ENCODE measurements around the gene ANTXRL. TPM values are rescaled to one million over a fixed set of nuclear protein-coding genes. Genes with fewer than 3 reads are reported as not detected.

The ANTXRL gene
- total and polyA plus RNA-seq, 2 experiments from 2014 or later: not detected

- H3K4me1 ChIP-seq (ENCODE audit: insufficient read depth): no peaks in the 10 kb centered on the region
- no peaks in the 10 kb centered on the region for H4K20me1 ChIP-seq (replicated peaks; ENCODE audit: insufficient read depth)
- no peaks in the 10 kb centered on the region; the same call in 2 of the 3 replicates for H3K9me3 Mint-ChIP-seq
- H3K27ac Mint-ChIP-seq: no peak overlapping the region
- no peaks in the 10 kb centered on the region for H3K36me3 Mint-ChIP-seq (ENCODE audit: low read depth)
- DNase-seq (ENCODE audit: low spot score) (no peak), ATAC-seq (no peak)
- no peaks in the 10 kb centered on the region for H3K9me2 ChIP-seq (ENCODE audit: insufficient read depth)
- no peaks in the 10 kb centered on the region for H3K27me3 ChIP-seq (ENCODE audit: insufficient read depth)
- no peaks in the 10 kb centered on the region for H3K36me3 ChIP-seq (ENCODE audit: insufficient read depth)
- H3K27me3 Mint-ChIP-seq (ENCODE audit: insufficient read depth, low read depth, poor library complexity): peaks cover 12% of the 10 kb centered on the region
- H3K27ac ChIP-seq (ENCODE audit: low read depth): no peak overlapping the region
- TF ChIP-seq CREB1 (CRISPR knock-in tag; IDR thresholded peaks at IDR 0.05; ENCODE audit: low read depth) (no peak), ZNF114 (CRISPR knock-in tag; IDR thresholded peaks at IDR 0.05) (no peak), EZH2 (IDR thresholded peaks at IDR 0.05; ENCODE audit: low read depth, unreplicated experiment) (no peak), ETS1 (IDR thresholded peaks at IDR 0.05) (no peak), CTCF (conservative IDR thresholded peaks at IDR 0.05; ENCODE audit: low read depth in 2 of 2) (no peak), EZH2phosphoT487 (IDR thresholded peaks at IDR 0.05; ENCODE audit: unreplicated experiment) (no peak), STAT1 (IDR thresholded peaks at IDR 0.05; ENCODE audit: unreplicated experiment) (no peak), ZNF331 (CRISPR knock-in tag; IDR thresholded peaks at IDR 0.05; ENCODE audit: low read depth) (no peak), POLR2AphosphoS5 (IDR thresholded peaks at IDR 0.05; ENCODE audit: low read depth) (no peak), JUNB (IDR thresholded peaks at IDR 0.05; ENCODE audit: unreplicated experiment) (no peak), NANOG (IDR thresholded peaks at IDR 0.05; ENCODE audit: borderline replicate concordance) (no peak)
- TF ChIP-seq, protein P1, sequence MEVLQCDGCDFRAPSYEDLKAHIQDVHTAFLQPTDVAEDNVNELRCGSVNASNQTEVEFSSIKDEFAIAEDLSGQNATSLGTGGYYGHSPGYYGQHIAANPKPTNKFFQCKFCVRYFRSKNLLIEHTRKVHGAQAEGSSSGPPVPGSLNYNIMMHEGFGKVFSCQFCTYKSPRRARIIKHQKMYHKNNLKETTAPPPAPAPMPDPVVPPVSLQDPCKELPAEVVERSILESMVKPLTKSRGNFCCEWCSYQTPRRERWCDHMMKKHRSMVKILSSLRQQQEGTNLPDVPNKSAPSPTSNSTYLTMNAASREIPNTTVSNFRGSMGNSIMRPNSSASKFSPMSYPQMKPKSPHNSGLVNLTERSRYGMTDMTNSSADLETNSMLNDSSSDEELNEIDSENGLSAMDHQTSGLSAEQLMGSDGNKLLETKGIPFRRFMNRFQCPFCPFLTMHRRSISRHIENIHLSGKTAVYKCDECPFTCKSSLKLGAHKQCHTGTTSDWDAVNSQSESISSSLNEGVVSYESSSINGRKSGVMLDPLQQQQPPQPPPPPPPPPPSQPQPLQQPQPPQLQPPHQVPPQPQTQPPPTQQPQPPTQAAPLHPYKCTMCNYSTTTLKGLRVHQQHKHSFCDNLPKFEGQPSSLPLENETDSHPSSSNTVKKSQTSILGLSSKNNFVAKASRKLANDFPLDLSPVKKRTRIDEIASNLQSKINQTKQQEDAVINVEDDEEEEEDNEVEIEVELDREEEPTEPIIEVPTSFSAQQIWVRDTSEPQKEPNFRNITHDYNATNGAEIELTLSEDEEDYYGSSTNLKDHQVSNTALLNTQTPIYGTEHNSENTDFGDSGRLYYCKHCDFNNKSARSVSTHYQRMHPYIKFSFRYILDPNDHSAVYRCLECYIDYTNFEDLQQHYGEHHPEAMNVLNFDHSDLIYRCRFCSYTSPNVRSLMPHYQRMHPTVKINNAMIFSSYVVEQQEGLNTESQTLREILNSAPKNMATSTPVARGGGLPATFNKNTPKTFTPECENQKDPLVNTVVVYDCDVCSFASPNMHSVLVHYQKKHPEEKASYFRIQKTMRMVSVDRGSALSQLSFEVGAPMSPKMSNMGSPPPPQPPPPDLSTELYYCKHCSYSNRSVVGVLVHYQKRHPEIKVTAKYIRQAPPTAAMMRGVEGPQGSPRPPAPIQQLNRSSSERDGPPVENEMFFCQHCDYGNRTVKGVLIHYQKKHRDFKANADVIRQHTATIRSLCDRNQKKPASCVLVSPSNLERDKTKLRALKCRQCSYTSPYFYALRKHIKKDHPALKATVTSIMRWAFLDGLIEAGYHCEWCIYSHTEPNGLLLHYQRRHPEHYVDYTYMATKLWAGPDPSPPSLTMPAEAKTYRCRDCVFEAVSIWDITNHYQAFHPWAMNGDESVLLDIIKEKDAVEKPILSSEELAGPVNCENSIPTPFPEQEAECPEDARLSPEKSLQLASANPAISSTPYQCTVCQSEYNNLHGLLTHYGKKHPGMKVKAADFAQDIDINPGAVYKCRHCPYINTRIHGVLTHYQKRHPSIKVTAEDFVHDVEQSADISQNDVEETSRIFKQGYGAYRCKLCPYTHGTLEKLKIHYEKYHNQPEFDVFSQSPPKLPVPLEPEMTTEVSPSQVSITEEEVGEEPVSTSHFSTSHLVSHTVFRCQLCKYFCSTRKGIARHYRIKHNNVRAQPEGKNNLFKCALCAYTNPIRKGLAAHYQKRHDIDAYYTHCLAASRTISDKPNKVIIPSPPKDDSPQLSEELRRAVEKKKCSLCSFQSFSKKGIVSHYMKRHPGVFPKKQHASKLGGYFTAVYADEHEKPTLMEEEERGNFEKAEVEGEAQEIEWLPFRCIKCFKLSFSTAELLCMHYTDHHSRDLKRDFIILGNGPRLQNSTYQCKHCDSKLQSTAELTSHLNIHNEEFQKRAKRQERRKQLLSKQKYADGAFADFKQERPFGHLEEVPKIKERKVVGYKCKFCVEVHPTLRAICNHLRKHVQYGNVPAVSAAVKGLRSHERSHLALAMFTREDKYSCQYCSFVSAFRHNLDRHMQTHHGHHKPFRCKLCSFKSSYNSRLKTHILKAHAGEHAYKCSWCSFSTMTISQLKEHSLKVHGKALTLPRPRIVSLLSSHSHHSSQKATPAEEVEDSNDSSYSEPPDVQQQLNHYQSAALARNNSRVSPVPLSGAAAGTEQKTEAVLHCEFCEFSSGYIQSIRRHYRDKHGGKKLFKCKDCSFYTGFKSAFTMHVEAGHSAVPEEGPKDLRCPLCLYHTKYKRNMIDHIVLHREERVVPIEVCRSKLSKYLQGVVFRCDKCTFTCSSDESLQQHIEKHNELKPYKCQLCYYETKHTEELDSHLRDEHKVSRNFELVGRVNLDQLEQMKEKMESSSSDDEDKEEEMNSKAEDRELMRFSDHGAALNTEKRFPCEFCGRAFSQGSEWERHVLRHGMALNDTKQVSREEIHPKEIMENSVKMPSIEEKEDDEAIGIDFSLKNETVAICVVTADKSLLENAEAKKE (CRISPR knock-in tag; IDR thresholded peaks at IDR 0.05): no peak
- TF ChIP-seq, protein P2, sequence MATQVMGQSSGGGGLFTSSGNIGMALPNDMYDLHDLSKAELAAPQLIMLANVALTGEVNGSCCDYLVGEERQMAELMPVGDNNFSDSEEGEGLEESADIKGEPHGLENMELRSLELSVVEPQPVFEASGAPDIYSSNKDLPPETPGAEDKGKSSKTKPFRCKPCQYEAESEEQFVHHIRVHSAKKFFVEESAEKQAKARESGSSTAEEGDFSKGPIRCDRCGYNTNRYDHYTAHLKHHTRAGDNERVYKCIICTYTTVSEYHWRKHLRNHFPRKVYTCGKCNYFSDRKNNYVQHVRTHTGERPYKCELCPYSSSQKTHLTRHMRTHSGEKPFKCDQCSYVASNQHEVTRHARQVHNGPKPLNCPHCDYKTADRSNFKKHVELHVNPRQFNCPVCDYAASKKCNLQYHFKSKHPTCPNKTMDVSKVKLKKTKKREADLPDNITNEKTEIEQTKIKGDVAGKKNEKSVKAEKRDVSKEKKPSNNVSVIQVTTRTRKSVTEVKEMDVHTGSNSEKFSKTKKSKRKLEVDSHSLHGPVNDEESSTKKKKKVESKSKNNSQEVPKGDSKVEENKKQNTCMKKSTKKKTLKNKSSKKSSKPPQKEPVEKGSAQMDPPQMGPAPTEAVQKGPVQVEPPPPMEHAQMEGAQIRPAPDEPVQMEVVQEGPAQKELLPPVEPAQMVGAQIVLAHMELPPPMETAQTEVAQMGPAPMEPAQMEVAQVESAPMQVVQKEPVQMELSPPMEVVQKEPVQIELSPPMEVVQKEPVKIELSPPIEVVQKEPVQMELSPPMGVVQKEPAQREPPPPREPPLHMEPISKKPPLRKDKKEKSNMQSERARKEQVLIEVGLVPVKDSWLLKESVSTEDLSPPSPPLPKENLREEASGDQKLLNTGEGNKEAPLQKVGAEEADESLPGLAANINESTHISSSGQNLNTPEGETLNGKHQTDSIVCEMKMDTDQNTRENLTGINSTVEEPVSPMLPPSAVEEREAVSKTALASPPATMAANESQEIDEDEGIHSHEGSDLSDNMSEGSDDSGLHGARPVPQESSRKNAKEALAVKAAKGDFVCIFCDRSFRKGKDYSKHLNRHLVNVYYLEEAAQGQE (IDR thresholded peaks at IDR 0.05; ENCODE audit: unreplicated experiment): no peak
- no peak overlapping the region for H3K4me2 ChIP-seq
- H3F3A ChIP-seq (replicated peaks; ENCODE audit: low read depth): no peaks in the 10 kb centered on the region
- peaks cover 14% of the 10 kb centered on the region for H3K4me1 Mint-ChIP-seq
- no peak overlapping the region for H2AFZ ChIP-seq
- H3K4me3 Mint-ChIP-seq: no peak overlapping the region
- no peak overlapping the region for H3K4me3 ChIP-seq
- H3K79me2 ChIP-seq (replicated peaks; ENCODE audit: insufficient read depth): no peaks in the 10 kb centered on the region
These were observed 40.2 kb downstream of the ANTXRL start for GRCh38 chr10:46326971-46327370.

All from GM23338 (cell line).